ENCODE measurements around the gene SMAP1. TPM values are rescaled to one million over a fixed set of nuclear protein-coding genes. Genes with fewer than 3 reads are reported as not detected.

Gene SMAP1
- total RNA-seq, 3 donors from 2014 or later: 34.3 to 48.8 (median 47.3) TPM

- no peaks in the 10 kb centered on the region for H3K36me3 ChIP-seq (ENCODE audit: low read depth)
- ATAC-seq (no peak), DNase-seq (no peak)
- H3K4me1 ChIP-seq (ENCODE audit: low read depth): peaks cover 9% of the 10 kb centered on the region
- intact Hi-C loops (cut with DNase I, micrococcal nuclease): no loop called here
- H3K9me3 ChIP-seq: no peaks in the 10 kb centered on the region
- no peak overlapping the region for H3K4me3 ChIP-seq
- no peak for TF ChIP-seq CTCF (IDR thresholded peaks at IDR 0.05)
Measured at GRCh38 chr6:70657706-70658105, 10.0 kb upstream of the SMAP1 start.

GRCh38 chr6:70663881-70664466 is 3.7 kb upstream of the SMAP1 start:
- DNase-seq: no peak
- TF ChIP-seq CTCF (IDR thresholded peaks at IDR 0.05): no peak
- H3K9me3 ChIP-seq: no peaks in the 10 kb centered on the region

GRCh38 chr6:70666706-70667105 is 977 bp upstream of the SMAP1 start:
- no peak for TF ChIP-seq CTCF (IDR thresholded peaks at IDR 0.05)
- Histone ChIP-seq H3K4me3 (no peak overlapping the region), H3K9me3 (no peaks in the 10 kb centered on the region), H3K4me1 (ENCODE audit: low read depth) (peaks cover 17% of the 10 kb centered on the region), H3K36me3 (ENCODE audit: low read depth) (no peaks in the 10 kb centered on the region)
- ATAC-seq (no peak), DNase-seq (peak in 1 of 3 donors; percentile 17)
- intact Hi-C loops (cut with DNase I, micrococcal nuclease): no loop called here

More at GRCh38 chr6:70663881-70664466, 3.7 kb upstream of the SMAP1 start:
- H3K36me3 ChIP-seq (ENCODE audit: low read depth): no peaks in the 10 kb centered on the region
- peaks cover 3% of the 10 kb centered on the region for H3K4me1 ChIP-seq (ENCODE audit: low read depth)
- H3K4me3 ChIP-seq: no peak overlapping the region
- no peak for ATAC-seq
- intact Hi-C loops (cut with DNase I, micrococcal nuclease): no loop called here

- Histone ChIP-seq H3K36me3 (ENCODE audit: low read depth) (no peaks in the 10 kb centered on the region), H3K4me1 (ENCODE audit: low read depth) (peaks cover 23% of the 10 kb centered on the region), H3K4me3 (peak overlapping the region; percentile 94), H3K9me3 (no peaks in the 10 kb centered on the region)
- no peak for DNase-seq
- TF ChIP-seq CTCF (IDR thresholded peaks at IDR 0.05): no peak
- intact Hi-C loops (cut with DNase I, micrococcal nuclease): no loop called here
- ATAC-seq: no peak
Measured at GRCh38 chr6:70667256-70667710, 400 bp upstream of the SMAP1 start.

GRCh38 chr6:70668499-70668812 is 773 bp downstream of the SMAP1 start:
- intact Hi-C loops (cut with DNase I, micrococcal nuclease): no loop called here
- peaks cover 34% of the 10 kb centered on the region for H3K4me1 ChIP-seq (ENCODE audit: low read depth)

More at GRCh38 chr6:70668499-70668812, 773 bp downstream of the SMAP1 start:
- peak; percentile 57 for ATAC-seq
- Histone ChIP-seq H3K4me3 (peak overlapping the region; percentile 94), H3K36me3 (ENCODE audit: low read depth) (no peaks in the 10 kb centered on the region), H3K9me3 (no peaks in the 10 kb centered on the region)
- peak in 1 of 3 donors; percentile 69 for DNase-seq
- no peak for TF ChIP-seq CTCF (IDR thresholded peaks at IDR 0.05)

All from mucosa of descending colon (tissue), 3 donors.